ENCODE measurements around the gene MAP3K5. TPM values are rescaled to one million over a fixed set of nuclear protein-coding genes. Genes with fewer than 3 reads are reported as not detected.
A peak's percentile ranks its signal among the peaks of the same experiment; 100 is the strongest.

MAP3K5 gene
- polyA plus RNA-seq, 3 donors: 9.6 to 12.0 (median 11.1) TPM

- peaks cover 39 to 67% of the 10 kb centered on the region in 2 donors for H3K36me3 ChIP-seq (replicated peaks in 1 of 2; ENCODE audit: control insufficient read depth in 1 of 2, insufficient read depth in 2 of 2, low read length in 2 of 2)
- H3K9ac ChIP-seq (ENCODE audit: insufficient read depth, low read length, poor library complexity, severe bottlenecking): no peak overlapping the region
- WGBS (ENCODE audit: insufficient coverage): 84% methylated on average over 9 of the region's 12 CpGs
- H3K36me3 Mint-ChIP-seq: peaks cover 74 to 84% of the 10 kb centered on the region in 2 donors
- no peaks in the 10 kb centered on the region for H3K27me3 ChIP-seq (ENCODE audit: control insufficient read depth in 2 of 2, insufficient read depth in 2 of 2, low read length in 2 of 2)
- H3K4me3 ChIP-seq (replicated peaks in 1 of 3; ENCODE audit: low read depth in 2 of 3, low read length in 3 of 3): no peak overlapping the region
- intact Hi-C loops (cut with micrococcal nuclease): no loop called here
- no peak overlapping the region for H3K4me2 ChIP-seq (replicated peaks; ENCODE audit: extremely low read depth, low read length, poor library complexity, severe bottlenecking)
- no peak overlapping the region for H2AFZ ChIP-seq (ENCODE audit: insufficient read depth, low read depth, low read length, poor library complexity, severe bottlenecking)
- H3K4me1 Mint-ChIP-seq: peaks cover 29% of the 10 kb centered on the region
- H3K9me3 Mint-ChIP-seq: no peaks in the 10 kb centered on the region
- peaks cover 0 to 2% (median 0%) of the 10 kb centered on the region in 3 donors for H3K27me3 Mint-ChIP-seq (ENCODE audit: low read depth in 3 of 3)
- no peaks in the 10 kb centered on the region for H3K9me3 ChIP-seq (replicated peaks in 1 of 2; ENCODE audit: control insufficient read depth in 1 of 2, insufficient read depth in 1 of 2, low read length in 2 of 2)
- H3K27ac Mint-ChIP-seq: peak overlapping the region in 5 of 7 donors; percentile 32 to 91 (median 55)
- peaks cover 19 to 25% of the 10 kb centered on the region in 2 donors for H3K4me1 ChIP-seq (ENCODE audit: control insufficient read depth in 1 of 2, insufficient read depth in 2 of 2, low read length in 2 of 2)
- TF ChIP-seq, protein P1, sequence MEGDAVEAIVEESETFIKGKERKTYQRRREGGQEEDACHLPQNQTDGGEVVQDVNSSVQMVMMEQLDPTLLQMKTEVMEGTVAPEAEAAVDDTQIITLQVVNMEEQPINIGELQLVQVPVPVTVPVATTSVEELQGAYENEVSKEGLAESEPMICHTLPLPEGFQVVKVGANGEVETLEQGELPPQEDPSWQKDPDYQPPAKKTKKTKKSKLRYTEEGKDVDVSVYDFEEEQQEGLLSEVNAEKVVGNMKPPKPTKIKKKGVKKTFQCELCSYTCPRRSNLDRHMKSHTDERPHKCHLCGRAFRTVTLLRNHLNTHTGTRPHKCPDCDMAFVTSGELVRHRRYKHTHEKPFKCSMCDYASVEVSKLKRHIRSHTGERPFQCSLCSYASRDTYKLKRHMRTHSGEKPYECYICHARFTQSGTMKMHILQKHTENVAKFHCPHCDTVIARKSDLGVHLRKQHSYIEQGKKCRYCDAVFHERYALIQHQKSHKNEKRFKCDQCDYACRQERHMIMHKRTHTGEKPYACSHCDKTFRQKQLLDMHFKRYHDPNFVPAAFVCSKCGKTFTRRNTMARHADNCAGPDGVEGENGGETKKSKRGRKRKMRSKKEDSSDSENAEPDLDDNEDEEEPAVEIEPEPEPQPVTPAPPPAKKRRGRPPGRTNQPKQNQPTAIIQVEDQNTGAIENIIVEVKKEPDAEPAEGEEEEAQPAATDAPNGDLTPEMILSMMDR (IDR thresholded peaks at IDR 0.05): peak; percentile 89
- H3K79me2 ChIP-seq (ENCODE audit: insufficient read depth, low read length): no peaks in the 10 kb centered on the region
- no peak overlapping the region for H3K27ac ChIP-seq (ENCODE audit: low read depth in 1 of 2, low read length in 2 of 2)
- H4K20me1 ChIP-seq (ENCODE audit: insufficient read depth, low read length): peaks cover 10% of the 10 kb centered on the region
- peak; percentile 42 to 67 (median 54) for DNase-seq
- no peak overlapping the region for H3K4me3 Mint-ChIP-seq
Observed at GRCh38 chr6:136607932-136608772, 184.1 kb downstream of the MAP3K5 start.

GRCh38 chr6:136607204-136607931 lies 184.9 kb downstream of the MAP3K5 start:
- WGBS (ENCODE audit: insufficient coverage): no CpG with 5 or more reads among the region's 3 CpGs
- H3K36me3 ChIP-seq (replicated peaks in 1 of 2; ENCODE audit: control insufficient read depth in 1 of 2, insufficient read depth in 2 of 2, low read length in 2 of 2): peaks cover 39 to 65% of the 10 kb centered on the region in 2 donors
- Mint-ChIP-seq H3K4me1 (peaks cover 29% of the 10 kb centered on the region), H3K4me3 (no peak overlapping the region), H3K27ac (peak overlapping the region in 1 of 7 donors; percentile 75), H3K36me3 (peaks cover 72 to 84% of the 10 kb centered on the region in 2 donors), H3K27me3 (ENCODE audit: low read depth in 3 of 3) (peaks cover 0 to 2% (median 0%) of the 10 kb centered on the region in 3 donors), H3K9me3 (no peaks in the 10 kb centered on the region)
- H3K27me3 ChIP-seq (ENCODE audit: control insufficient read depth in 2 of 2, insufficient read depth in 2 of 2, low read length in 2 of 2): no peaks in the 10 kb centered on the region
- no peaks in the 10 kb centered on the region for H3K79me2 ChIP-seq (ENCODE audit: insufficient read depth, low read length)
- TF ChIP-seq, protein P1 (IDR thresholded peaks at IDR 0.05): no peak
- no peak overlapping the region for H3K9ac ChIP-seq (ENCODE audit: insufficient read depth, low read length, poor library complexity, severe bottlenecking)
- peaks cover 10% of the 10 kb centered on the region for H4K20me1 ChIP-seq (ENCODE audit: insufficient read depth, low read length)
- no peak for DNase-seq
- H3K9me3 ChIP-seq (replicated peaks in 1 of 2; ENCODE audit: control insufficient read depth in 1 of 2, insufficient read depth in 1 of 2, low read length in 2 of 2): no peaks in the 10 kb centered on the region
- intact Hi-C loops (cut with micrococcal nuclease): no loop called here
- H2AFZ ChIP-seq (ENCODE audit: insufficient read depth, low read depth, low read length, poor library complexity, severe bottlenecking): no peak overlapping the region
- H3K27ac ChIP-seq (ENCODE audit: low read depth in 1 of 2, low read length in 2 of 2): no peak overlapping the region
- no peak overlapping the region for H3K4me2 ChIP-seq (replicated peaks; ENCODE audit: extremely low read depth, low read length, poor library complexity, severe bottlenecking)
- peaks cover 19 to 25% of the 10 kb centered on the region in 2 donors for H3K4me1 ChIP-seq (ENCODE audit: control insufficient read depth in 1 of 2, insufficient read depth in 2 of 2, low read length in 2 of 2)
- H3K4me3 ChIP-seq (replicated peaks in 1 of 3; ENCODE audit: low read depth in 2 of 3, low read length in 3 of 3): no peak overlapping the region

Data from CD14-positive monocyte (primary cell).